ENCODE results near the gene CRYL1.

GRCh38 chr13:20461481-20461859, 64.2 kb downstream of the CRYL1 start:
- no peak for TF ChIP-seq MAX (IDR thresholded peaks at IDR 0.05)
- no peak for TF ChIP-seq POLR2A (IDR thresholded peaks at IDR 0.05; ENCODE audit: borderline replicate concordance, extremely low read depth, insufficient read depth, insufficient read length)
- no peak for TF ChIP-seq RAD21 (IDR thresholded peaks at IDR 0.05; ENCODE audit: low read depth)
- TF ChIP-seq POLR2AphosphoS5 (IDR thresholded peaks at IDR 0.05; ENCODE audit: low read depth, low read length), result no peak
- TF ChIP-seq SIN3A (IDR thresholded peaks at IDR 0.05; ENCODE audit: low read depth), result no peak
- TF ChIP-seq CTCF (IDR thresholded peaks at IDR 0.05 in 2 of 3, conservative IDR thresholded peaks at IDR 0.05 in 1 of 3; ENCODE audit: borderline replicate concordance in 1 of 3, insufficient read depth in 1 of 3, low read depth in 2 of 3, low read length in 2 of 3), result no peak
- no peak for TF ChIP-seq TCF7L2 (IDR thresholded peaks at IDR 0.05; ENCODE audit: borderline replicate concordance, extremely low read depth, insufficient read depth, insufficient read length)
- TF ChIP-seq ZBTB33 (IDR thresholded peaks at IDR 0.05; ENCODE audit: extremely low read depth, insufficient replicate concordance, low read length), result no peak
- TF ChIP-seq YY1 (IDR thresholded peaks at IDR 0.05; ENCODE audit: extremely low read depth, insufficient replicate concordance, low read depth, low read length), result no peak
- no peak for TF ChIP-seq REST (IDR thresholded peaks at IDR 0.05; ENCODE audit: low read depth)
- no peak for TF ChIP-seq CEBPB (IDR thresholded peaks at IDR 0.05; ENCODE audit: low read depth)
- no peak for TF ChIP-seq EZH2 (IDR thresholded peaks at IDR 0.05)
- TF ChIP-seq SRF (IDR thresholded peaks at IDR 0.05; ENCODE audit: low read depth), result no peak

Data from HCT116 (cell line).